ENCODE data around the gene CCDC197. TPM values are rescaled to one million over a fixed set of nuclear protein-coding genes. Genes with fewer than 3 reads are reported as not detected.
A peak's percentile ranks its signal among the peaks of the same experiment; 100 is the strongest.

Gene CCDC197
- total and polyA plus RNA-seq, 3 donors from 2014 or later, result 5.6 to 31.0 (median 20.7) TPM

GRCh38 chr14:94052662-94053061, 55.6 kb downstream of the CCDC197 start:
- H3K27me3 ChIP-seq, result no peaks in the 10 kb centered on the region
- H3K4me3 ChIP-seq, result no peak overlapping the region
- no peak overlapping the region for H3K27ac ChIP-seq
- TF ChIP-seq CTCF (IDR thresholded peaks at IDR 0.05), result no peak
- no peak for TF ChIP-seq POLR2A (IDR thresholded peaks at IDR 0.05)
- intact Hi-C loops (cut with DNase I; ENCODE audit: low total_unique reads), result no loop called here
- peak; percentile 12 for DNase-seq
- no peaks in the 10 kb centered on the region for H3K36me3 ChIP-seq (ENCODE audit: low read depth, missing control alignments)
- H3K9me3 ChIP-seq, result no peaks in the 10 kb centered on the region
- H3K4me1 ChIP-seq, result peaks cover 27% of the 10 kb centered on the region
- WGBS, 2 donors, result 90 to 96% methylated on average over 4 of the region's 4 CpGs

- H3K4me3 ChIP-seq, result no peak overlapping the region
- H3K36me3 ChIP-seq (ENCODE audit: low read depth, missing control alignments), result no peaks in the 10 kb centered on the region
- 100% methylated on average over 1 of the region's 1 CpG for WGBS, 2 donors
- peak; percentile 7 for DNase-seq
- no peak overlapping the region for H3K27ac ChIP-seq
- H3K4me1 ChIP-seq, result peaks cover 40% of the 10 kb centered on the region
- TF ChIP-seq POLR2A (IDR thresholded peaks at IDR 0.05) (no peak), CTCF (IDR thresholded peaks at IDR 0.05) (no peak)
- no peaks in the 10 kb centered on the region for H3K27me3 ChIP-seq
- H3K9me3 ChIP-seq, result no peaks in the 10 kb centered on the region
- intact Hi-C loops (cut with DNase I; ENCODE audit: low total_unique reads), result no loop called here
Measured at GRCh38 chr14:94054401-94054800, 57.3 kb downstream of the CCDC197 start.

GRCh38 chr14:94054936-94055335, 57.8 kb downstream of the CCDC197 start:
- H3K36me3 ChIP-seq (ENCODE audit: low read depth, missing control alignments), result no peaks in the 10 kb centered on the region

GRCh38 chr14:94056579-94057308, 59.6 kb downstream of the CCDC197 start:
- no peaks in the 10 kb centered on the region for H3K27me3 ChIP-seq
- H3K4me3 ChIP-seq, result no peak overlapping the region
- H3K9me3 ChIP-seq, result no peaks in the 10 kb centered on the region
- H3K27ac ChIP-seq, result no peak overlapping the region
- intact Hi-C loops (cut with DNase I; ENCODE audit: low total_unique reads), result no loop called here
- H3K4me1 ChIP-seq, result peaks cover 36% of the 10 kb centered on the region
- TF ChIP-seq POLR2A (IDR thresholded peaks at IDR 0.05) (no peak), CTCF (IDR thresholded peaks at IDR 0.05) (no peak)
- no peaks in the 10 kb centered on the region for H3K36me3 ChIP-seq (ENCODE audit: low read depth, missing control alignments)
- DNase-seq, result peak; percentile 69
- 59% methylated on average over 6 of the region's 6 CpGs for WGBS, 2 donors

More at GRCh38 chr14:94054936-94055335, 57.8 kb downstream of the CCDC197 start:
- no peaks in the 10 kb centered on the region for H3K27me3 ChIP-seq
- H3K4me3 ChIP-seq, result no peak overlapping the region
- intact Hi-C loops (cut with DNase I; ENCODE audit: low total_unique reads), result no loop called here
- TF ChIP-seq POLR2A (IDR thresholded peaks at IDR 0.05), result no peak
- no peak for TF ChIP-seq CTCF (IDR thresholded peaks at IDR 0.05)
- DNase-seq, result peak; percentile 4
- H3K9me3 ChIP-seq, result no peaks in the 10 kb centered on the region
- H3K27ac ChIP-seq, result no peak overlapping the region
- peaks cover 40% of the 10 kb centered on the region for H3K4me1 ChIP-seq
- whole genome bisulfite sequencing, 2 donors, result 94% methylated on average over 7 of the region's 7 CpGs

Measured in testis (tissue), 3 donors.